Measurements from ENCODE around the gene MCF2L2. TPM values are rescaled to one million over a fixed set of nuclear protein-coding genes. Genes with fewer than 3 reads are reported as not detected.

Gene MCF2L2
- polyA plus RNA-seq, 3 donors: 0.56 to 2.0 (median 1.5) TPM

DNA sequence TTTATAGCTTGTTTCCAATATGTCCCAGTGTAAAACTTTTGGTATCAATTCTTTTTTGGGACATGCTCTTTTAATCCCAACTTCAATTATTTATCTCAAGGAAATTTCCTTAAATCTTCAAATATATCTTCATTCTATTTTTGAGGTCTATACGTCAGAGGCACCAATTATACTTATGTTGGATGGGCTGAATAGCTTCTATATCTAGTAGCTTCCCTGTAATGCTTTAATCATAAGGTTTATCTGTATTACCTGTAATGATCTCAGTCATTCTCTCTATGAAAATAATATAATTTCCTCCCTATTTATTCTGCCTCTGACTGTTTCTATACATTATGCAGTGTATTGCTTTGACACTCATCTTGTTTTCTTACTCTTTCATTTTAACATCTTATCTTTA lies 299.2 kb downstream of the MCF2L2 start:
- no peak for DNase-seq

DNA sequence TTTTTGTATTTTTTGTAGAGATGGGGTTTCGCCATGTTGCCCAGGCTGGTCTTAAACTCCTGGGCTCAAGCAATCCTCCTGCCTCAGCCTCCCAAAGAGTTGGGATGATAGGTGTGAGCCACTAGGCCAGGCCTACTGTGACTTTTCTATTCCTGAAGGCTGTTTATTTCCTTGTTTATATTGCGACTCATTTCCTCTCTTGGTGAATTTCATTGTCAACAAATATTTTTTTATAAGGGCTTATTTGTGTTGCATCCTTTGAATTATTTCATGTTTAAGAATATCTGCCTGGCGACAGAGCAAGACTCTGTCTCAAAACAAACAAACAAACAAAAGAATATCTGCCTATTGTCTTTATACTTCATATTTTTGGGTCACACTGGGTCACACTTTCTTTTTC lies 299.7 kb downstream of the MCF2L2 start:
- DNase-seq: no peak

Other genes with a start within 250 kb of the MCF2L2 start
- gene B3GNT5, start 175.4 kb downstream of the MCF2L2 start, polyA plus RNA-seq (ENCODE audit: insufficient read length in 3 of 3): 10 to 100 TPM; 21.4 to 25.2 (median 22.6) TPM
- gene KLHL6, start 127.1 kb upstream of the MCF2L2 start, polyA plus RNA-seq (ENCODE audit: insufficient read length in 3 of 3): 1 to 10 TPM; 1.0 to 1.7 (median 1.4) TPM
- gene KLHL24, start 207.0 kb upstream of the MCF2L2 start, polyA plus RNA-seq (ENCODE audit: insufficient read length in 3 of 3): 10 to 100 TPM; 37.8 to 58.6 (median 54.4) TPM

All from renal pelvis (tissue), 4 donors.